HG03039 (cell line): ENCODE measurements around the gene RAPGEF4.

ENCODE experiments used
- ATAC-seq: cut with Tn5 transposase; IDR thresholded peaks from one replicate; pipeline ENCODE4 v1.9.1; 2021; ENCODE audit warnings: mild to moderate bottlenecking, moderate library complexity; ENCODE audit not compliant: unreplicated experiment

RAPGEF4 gene

DNA sequence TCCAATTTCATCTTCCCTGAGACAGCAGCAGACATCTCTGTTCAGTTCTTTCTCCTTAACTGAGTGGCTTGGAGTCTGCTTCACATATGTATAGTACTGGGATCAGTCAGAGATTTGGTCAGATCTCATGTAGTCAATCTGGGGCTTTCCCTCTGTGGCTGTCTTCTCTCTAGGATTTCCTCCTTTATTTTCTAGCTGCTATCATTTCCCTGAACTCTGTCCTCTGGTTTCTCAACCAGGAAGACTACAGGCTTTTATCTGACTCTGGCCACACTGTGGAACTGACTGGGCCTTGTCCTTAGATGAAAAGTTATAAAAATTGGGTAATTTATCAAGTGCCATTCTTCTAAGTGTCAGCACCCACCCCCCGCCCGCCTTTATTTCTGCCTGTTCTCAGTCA is 121.0 kb downstream of the RAPGEF4 start:
- ATAC-seq: no peak

DNA sequence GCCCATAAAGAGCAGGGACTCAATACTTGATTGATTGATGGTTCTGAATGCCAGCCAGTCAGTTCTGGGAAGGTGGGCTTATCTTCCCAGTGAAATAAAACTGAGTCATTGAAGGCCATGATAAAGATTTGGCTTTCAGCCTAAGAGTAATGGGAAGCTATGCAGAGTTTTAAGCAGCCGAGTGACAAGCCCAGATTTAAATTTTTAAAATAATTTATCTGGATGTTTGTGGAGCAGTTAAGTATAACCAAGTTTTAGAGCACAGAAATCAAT is 122.8 kb downstream of the RAPGEF4 start:
- ATAC-seq: no peak

DNA sequence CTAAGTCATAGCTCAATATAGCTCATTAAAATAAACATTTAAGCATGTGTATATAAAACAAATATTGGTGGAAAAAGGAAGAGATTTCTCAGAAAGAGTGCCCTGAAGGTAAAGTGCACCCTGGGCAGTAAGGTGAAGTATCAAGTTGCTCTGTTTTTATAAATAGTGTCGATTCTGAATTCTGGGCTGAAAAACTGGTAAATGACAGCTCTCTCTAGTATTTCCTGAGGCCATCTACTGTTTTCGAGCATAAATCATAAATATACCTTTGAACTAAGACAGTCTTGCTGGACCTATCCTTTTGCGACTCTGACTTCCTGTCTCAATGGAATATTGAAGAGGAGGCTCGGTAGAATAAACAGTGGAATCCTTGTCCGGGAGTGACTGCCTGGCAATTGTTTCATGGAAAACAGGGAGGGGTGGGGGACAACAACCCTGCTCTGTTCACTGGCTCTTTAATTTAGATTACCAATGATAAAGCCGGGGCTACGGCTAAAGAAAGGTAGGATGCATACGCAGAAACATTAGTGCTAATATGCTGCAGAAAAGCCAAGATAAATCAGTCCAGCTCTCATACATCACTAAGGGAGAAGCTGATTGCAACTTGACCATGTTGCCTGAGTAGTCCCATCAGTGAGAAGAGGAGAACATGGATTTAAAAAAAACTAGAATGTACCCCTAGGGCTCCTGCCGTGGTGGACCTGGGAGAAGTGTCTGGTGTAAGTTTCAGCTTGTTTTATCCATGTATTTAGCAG is 124.1 kb downstream of the RAPGEF4 start:
- no peak for ATAC-seq

DNA sequence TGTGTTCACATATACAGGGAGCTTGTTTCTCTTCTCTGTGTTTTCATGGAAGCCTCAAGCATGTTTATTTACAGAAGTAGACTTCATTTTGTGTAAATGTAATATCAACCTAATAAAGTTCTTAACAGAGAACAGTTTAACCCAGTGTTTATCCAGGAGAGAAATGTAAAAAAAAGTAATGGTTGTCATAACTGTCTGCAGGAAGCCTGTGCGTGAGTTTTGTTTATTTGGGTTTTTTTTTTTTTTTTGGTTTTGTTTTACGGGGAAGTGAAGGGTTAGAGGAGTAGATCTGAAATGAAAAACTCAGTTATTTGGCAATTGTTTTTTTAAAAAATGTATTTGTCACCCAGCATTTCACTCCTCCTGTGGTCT is 124.7 kb downstream of the RAPGEF4 start:
- ATAC-seq: no peak

DNA sequence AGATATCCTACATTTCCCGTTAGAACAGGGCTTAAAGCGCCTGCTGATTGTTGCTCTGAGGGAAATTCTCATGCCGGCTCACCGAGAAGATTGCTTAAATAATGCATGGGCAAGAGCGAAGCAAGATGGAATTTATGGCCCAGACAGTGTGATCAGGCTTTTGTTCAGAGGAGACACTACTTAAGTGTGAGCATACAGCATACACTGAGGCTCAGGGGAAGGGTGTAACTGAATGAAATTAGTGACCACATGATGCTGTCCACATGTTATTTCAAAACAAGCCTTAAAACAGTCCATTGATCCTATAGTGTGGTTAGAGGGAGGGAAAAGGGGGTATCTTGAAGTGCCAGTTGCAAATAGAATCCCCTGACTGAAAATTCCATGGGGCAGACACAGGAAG is 125.5 kb downstream of the RAPGEF4 start:
- ATAC-seq: no peak

DNA sequence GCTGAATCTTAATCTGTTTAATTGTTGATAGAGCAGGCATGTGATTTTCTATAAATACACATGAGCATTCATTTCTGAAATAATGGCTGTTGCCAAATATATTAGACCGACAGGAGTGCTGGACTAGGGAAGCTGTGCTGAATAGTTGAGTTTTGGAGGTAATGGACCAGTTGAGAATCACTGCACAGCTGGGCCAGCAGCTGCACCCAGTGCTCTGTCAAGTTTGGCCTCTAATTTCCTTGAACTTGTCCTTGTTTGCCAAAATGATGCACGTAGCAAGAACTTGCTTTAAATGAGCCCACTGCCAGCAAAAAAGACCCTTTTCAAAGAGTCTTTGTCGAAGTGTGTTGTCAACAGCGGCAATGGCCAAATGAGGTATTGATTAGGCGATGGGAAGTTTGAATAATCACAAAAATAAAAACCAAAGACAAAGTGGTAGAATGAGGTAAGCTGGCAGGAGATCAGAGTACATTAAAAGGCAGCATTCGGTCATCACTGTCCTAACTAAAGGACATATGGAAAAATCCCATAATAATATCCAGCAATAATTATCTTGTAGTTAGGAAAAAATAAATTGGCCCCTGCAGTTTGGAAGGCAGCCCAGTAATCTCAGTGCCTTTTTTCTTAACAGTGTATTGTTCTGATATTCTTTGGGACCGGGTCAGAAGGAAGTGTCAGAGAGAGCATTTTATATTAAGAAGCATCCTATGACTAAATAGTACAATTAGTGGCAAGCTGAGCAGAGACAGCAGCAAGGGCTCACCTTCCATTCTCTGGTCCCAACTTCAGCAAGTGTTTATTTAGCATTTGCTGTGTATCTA is 126.2 kb downstream of the RAPGEF4 start:
- ATAC-seq: no peak

DNA sequence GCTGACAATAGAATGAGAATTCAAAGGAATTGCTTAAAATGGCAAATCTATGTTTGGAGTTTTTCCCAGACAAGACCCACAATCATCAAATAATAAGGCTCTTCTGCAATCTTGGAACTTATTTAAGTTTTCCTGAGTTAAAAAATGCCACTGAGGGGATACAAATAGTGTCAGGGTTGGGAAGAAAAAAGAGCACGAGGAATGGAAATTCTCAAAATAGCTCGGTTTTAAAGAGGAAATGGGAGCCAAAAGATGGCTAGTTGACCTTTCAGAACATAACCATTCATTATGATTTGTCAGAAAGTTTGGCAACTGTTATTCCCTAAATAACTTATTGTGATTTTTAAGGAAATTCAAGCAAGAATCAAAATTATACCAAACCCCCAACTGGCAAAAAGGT is 127.7 kb downstream of the RAPGEF4 start:
- no peak for ATAC-seq

DNA sequence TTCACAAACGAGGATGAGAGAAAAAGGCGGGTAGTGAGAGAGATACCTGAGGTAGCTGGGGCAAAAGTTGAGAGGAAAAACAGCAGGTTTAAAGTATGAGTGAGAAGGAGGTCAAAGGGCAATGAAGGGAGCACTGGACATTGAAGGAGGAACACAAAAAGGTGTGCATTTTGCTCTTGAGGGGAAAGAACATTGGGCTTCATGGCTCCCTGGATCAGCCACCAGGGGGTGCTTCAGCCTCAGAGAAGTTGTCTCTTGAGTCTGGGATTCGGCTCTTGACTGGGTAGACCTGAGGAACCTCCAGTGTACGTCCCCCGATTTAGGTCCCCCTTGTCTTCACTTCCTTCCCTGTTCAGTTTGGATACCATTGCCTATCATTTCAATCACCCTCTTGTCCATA is 128.5 kb downstream of the RAPGEF4 start:
- no peak for ATAC-seq

DNA sequence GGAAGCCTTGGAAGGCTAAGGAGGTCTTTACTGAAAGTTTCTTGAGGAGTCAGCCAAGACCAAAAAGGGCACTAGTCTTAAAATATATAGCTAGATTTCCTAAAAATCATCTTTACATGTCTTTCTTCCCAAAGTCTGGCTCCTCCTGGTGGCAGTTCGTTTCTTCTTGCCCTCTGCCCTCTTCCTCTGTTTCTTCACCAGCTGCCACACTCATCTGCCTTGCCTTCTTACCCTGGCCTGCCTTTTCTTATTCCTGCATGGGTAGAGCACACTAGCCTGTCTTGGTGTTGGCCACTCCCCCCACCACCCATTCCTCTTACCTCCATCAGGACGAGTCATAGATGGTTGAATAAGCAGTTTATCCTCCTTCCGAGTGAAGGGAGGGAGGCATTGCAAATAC is 129.8 kb downstream of the RAPGEF4 start:
- no peak for ATAC-seq

DNA sequence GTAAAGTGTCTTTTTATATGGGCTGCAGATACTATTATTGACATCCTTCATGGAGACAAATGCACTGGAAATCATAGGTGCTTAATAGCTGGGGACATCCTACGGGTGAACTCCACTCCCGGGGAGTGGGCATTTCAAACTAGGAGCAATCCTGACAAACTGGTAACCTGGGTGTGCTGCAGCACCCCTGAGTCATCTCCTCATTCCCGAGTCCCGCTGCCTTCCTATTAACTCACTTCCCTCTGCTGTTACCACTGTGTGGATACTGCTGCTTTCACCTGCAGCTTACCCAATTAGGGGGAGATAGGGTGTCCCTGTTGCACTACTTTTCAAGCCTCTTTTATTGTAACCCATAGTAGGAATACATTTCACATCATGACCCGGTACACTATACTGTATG is 134.2 kb downstream of the RAPGEF4 start:
- ATAC-seq: no peak

DNA sequence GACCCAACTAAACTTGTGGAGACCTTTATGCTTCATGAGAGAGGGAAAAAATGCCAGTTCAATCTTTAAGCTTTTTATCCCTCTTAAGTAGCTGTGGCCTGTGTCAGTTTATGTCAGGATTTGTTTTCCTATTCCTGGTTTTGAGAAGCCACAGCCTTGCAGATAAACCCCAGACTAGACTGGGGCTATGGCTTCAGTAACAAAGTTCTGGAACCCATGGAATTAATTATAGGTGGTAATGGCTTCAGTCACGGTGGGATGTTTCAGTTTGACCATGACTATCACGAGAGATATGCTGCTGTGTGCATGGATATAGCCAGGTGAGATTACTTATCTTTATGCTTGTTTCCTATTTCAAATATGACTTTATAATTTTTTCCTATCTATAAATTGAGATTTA is 134.8 kb downstream of the RAPGEF4 start:
- ATAC-seq: no peak

DNA sequence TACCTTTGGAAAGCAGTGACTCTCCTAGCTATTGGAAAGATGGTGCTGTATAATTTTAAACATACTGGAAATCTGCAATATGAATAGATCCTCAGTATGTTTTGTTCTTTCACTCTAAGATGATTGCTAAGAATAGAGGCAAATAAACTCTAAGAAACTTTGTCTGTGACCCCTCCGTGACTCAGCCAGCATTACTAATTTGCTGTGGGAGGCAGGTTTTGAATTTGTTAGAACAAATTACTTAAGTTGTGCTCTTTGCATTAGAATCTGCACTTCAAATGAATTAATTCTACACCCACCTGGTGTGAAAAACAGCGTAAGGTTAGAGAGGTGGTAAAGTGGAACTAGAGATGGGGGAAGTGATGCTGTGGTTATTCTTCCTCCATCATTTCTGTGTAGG is 142.2 kb downstream of the RAPGEF4 start:
- no peak for ATAC-seq

DNA sequence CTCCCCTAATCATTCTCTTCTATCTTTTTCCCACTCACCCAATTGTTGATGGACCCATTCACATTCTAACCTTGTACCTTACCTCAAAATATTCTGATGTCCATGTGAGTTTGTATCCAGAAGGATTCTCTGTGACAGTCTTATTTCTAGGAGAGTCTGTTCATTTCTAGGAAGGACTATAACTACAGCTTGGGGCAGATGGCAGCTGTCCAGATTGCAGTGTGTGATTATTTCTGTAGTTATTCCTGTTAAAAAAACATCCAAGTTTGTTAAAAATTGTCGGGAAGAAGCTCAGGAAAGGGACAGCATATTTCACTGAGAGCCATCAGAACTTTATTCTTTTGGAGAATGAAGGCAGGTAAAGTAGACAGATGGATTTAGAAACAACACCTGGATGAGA is 142.6 kb downstream of the RAPGEF4 start:
- ATAC-seq: no peak

DNA sequence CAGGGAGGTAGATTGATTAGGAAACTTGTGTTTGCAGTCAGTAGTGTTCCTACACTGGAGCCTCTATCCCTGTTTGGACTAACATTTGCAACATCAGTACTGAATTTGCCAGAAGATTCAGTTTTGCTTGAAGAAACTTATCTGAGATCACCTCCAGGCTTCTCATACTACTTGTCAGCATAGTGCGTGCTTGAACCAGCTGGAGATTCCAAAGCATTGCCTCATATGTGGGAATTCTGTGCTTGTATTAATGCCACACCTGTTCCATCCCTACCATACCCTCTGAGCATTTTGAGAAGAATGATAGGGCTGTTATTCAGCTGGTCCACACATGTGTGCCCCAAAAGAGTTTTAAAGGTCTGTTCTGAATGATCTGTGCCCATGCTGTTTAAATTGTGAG is 148.7 kb downstream of the RAPGEF4 start:
- no peak for ATAC-seq

DNA sequence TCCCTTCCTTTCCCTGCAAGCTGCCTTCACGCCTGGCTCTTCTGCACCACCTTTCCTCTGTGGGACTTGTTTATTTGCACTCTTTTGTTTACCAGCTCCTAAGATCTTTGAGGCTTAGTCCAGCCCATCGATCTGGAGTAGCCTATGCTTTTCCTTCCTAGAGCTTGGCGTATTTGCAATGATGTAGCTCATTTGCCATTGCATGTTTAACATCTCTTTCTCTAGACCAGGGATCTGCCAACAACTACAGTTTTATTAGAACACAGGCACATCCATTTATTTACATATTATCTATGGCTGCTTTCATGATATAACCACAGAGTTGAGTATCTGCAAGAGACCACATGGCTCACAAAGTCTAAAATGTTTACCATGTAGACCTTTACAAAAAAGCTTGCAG is 150.4 kb downstream of the RAPGEF4 start:
- no peak for ATAC-seq

DNA sequence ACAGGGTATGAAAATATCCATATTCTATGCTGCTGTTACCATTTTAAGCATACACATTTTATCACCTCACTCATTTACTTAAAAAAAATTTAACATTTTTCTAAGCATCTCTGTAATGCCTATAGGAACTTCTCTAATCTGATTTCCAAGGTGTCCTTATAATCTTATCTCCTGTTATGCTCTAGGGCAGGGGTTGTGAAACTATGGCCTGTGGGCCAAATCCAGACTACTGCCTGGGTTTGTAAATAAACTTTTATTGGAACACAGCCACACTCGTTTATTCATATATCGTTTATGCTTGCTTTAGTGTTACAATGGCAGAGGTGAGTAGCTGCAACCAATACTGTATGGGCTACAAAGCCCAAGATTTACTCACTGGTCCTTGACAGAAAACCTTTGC is 151.6 kb downstream of the RAPGEF4 start:
- ATAC-seq: no peak

DNA sequence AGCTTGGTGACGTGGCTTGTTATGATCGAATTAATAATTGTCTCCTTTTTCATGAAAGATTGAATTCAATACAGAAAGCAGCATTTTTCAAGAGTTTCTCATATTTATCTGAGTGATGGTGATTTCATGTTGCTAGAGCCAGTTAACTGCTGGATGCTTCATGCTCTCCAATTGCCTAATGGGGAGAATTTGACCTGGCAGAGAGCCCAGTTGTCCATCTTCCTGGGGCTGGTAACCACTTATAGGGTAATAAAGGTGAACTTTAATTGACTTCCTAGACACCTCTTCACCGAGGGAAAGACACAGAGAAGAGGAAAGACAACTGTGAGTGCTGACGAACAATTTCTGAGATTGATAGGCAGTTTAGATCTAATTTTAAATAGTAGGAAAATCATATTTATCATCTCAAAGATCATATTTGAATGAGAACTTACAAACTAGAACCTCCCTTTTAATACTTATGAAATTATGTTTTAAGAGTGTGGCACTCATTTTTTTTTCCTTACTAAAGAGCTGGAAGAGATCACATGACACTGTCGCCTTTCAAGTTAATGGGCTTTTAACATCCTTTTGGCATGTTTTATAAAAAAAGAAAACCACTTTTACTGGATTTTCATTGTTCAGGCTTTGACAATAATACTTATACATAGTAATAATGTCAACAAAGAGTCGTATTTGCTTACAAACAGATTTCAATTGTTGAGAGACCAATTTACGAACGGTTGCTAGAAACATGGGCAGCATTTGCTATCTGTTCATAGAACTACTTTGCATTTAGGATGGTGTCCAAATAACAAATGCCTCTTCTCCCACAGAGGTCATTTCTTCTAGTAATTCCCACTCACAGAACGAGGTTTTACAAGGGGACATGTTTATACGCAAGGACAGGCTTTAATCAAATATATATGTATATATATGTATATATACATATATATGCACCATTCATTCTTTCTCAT is 153.3 kb downstream of the RAPGEF4 start:
- ATAC-seq: no peak

DNA sequence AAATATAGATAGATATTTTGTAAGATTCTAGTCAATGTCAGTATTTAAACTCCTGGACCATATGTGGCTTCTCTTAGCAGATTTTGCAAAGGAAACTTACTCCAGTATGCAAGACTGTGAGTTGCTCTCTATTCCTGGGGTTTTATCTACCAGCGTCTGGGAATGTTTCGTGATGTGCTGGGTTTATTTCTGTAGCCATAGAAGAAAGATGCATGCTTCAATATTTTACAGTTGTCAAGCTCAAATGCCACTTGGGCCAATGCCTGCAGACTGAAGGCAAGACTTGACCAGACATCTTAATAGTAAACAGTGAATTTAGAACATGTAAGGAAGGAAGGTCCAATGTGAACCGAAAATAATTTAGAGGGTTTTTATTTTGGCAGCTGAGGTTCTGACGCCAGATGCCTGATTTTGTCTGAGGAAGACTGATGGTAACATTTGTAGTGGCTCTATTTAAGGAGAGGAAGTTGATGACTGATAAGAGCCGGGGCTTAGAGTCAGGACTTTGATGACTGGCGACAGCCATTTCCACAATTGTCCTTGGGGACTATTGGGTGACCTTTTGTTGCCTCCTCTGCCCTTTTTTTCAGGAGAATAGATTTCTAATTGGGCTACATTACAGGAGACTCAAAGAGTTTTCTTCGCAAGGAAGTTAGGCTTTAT is 154.3 kb downstream of the RAPGEF4 start:
- no peak for ATAC-seq

DNA sequence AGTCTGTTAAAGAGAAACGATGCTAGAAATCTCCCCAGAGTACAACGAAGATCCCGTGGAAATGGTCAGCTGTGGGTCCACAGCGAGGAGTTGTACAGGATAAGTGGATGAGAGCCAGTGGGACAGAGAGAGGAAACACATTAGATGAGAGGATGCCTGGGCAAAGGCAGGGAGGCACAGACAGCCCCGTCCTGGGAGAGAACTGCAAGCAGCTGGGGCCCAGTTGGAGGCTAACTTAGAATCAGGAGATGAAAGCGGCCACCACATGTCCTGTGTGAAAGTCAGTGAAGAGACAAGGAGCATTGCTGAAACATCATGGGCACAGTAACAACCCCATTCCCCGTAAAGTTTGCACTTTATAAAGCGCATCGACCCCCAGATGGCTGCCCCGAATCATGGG is 157.5 kb downstream of the RAPGEF4 start:
- no peak for ATAC-seq

DNA sequence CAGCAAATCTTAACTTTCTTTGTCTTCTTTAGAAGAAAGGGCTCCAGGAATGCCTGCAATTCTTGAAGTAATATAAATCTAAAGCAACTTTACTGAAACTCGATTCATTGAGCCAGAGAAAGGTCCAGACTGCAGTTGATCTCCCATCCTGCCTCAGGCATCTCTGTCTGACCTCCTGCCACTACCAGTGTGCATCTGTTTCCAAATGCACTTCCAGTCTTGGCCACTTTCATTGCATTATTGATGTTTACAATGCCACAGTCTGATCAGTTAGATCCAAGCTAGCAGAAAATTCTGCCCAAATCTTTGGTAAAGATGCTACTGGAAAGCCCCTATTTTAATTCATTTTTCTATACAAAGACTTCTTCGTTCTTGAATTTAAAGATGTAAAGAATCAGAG is 158.0 kb downstream of the RAPGEF4 start:
- ATAC-seq: no peak
